Central memory CD4-positive, alpha-beta T cell (primary cell): Measurements from ENCODE around the gene CBLN2.

ENCODE experiments used
- DNase-seq: peaks from one replicate; pipeline ENCODE4 v3.0.0; 2022
- total RNA-seq, 3 experiments: gene quantifications; one replicate each; lab custom pipeline; 2026; lab: John Stamatoyannopoulos, UW

CBLN2 gene
- total RNA-seq: 0 to 0.04 (median 0) reads per million in 3 experiments

GRCh38 chr18:72544092-72544886, at the start of gene CBLN2:
Gene CBLN2 (minus strand): TSS chr18:72544342. CDS start chr18:72542160, 2,182 bp downstream.
- no peak for DNase-seq

- no peak for DNase-seq
Measured at GRCh38 chr18:72588360-72588759, 44.2 kb upstream of the CBLN2 start.

- no peak for DNase-seq
Measured at GRCh38 chr18:72584787-72585186, 40.6 kb upstream of the CBLN2 start.

- no peak for DNase-seq
Measured at GRCh38 chr18:72581976-72582375, 37.8 kb upstream of the CBLN2 start.

GRCh38 chr18:72572896-72573295, 28.8 kb upstream of the CBLN2 start:
- DNase-seq: no peak

GRCh38 chr18:72566290-72566689, 22.1 kb upstream of the CBLN2 start:
- no peak for DNase-seq

GRCh38 chr18:72555968-72556367, 11.8 kb upstream of the CBLN2 start:
- no peak for DNase-seq

- no peak for DNase-seq
Measured at GRCh38 chr18:72555101-72555500, 11.0 kb upstream of the CBLN2 start.

- DNase-seq: no peak
Measured at GRCh38 chr18:72543357-72544055, 636 bp downstream of the CBLN2 start.

GRCh38 chr18:72542984-72543356, 1.2 kb downstream of the CBLN2 start:
- no peak for DNase-seq

GRCh38 chr18:72542342-72542741, 1.8 kb downstream of the CBLN2 start:
- DNase-seq: no peak

- DNase-seq: no peak
Measured at GRCh38 chr18:72541871-72542332, 2.2 kb downstream of the CBLN2 start.

- no peak for DNase-seq
Measured at GRCh38 chr18:72539901-72540300, 4.2 kb downstream of the CBLN2 start.

- no peak for DNase-seq
Measured at GRCh38 chr18:72530622-72531021, 13.5 kb downstream of the CBLN2 start.

- DNase-seq: no peak
Measured at GRCh38 chr18:72504866-72505265, 39.3 kb downstream of the CBLN2 start.

GRCh38 chr18:72502671-72503431, 41.3 kb downstream of the CBLN2 start:
- no peak for DNase-seq

GRCh38 chr18:72492497-72492896, 51.6 kb downstream of the CBLN2 start:
- no peak for DNase-seq
